T-helper 2 cell treated with Interferon-gamma antibody and Interleukin-4, amounts not matched to agents 100 ng/mL and 5 ng/mL, for 36 hours (primary cell): ENCODE data around the gene ARL4A. TPM values are rescaled to one million over a fixed set of nuclear protein-coding genes. Genes with fewer than 3 reads are reported as not detected.
"Not testable (repeated sequence)": the region's sequence is repeated elsewhere in the genome, so short reads cannot be mapped to it uniquely, and the experiment has no call there.

Source experiments
- intact Hi-C: fragments of 100-400 bp; cut with micrococcal nuclease; formaldehyde crosslinking; loops from one replicate; pipeline ENCODE4 v1.15.1; 2023
- total RNA-seq: library from RNA; stranded (reverse); gene quantifications from 2 replicates; pipeline ENCODE4 v1.2.3, GENCODE V29; 2022

ARL4A gene, protein sequence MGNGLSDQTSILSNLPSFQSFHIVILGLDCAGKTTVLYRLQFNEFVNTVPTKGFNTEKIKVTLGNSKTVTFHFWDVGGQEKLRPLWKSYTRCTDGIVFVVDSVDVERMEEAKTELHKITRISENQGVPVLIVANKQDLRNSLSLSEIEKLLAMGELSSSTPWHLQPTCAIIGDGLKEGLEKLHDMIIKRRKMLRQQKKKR
- 18.7 and 19.8 TPM in 2 replicates for total RNA-seq

- intact Hi-C loops, result loop anchor here (1.0 to 10.0 kb wide), 9 partner anchors 44 to 488 kb away; partner anchors contain the start of genes TMEM106B and VWDE
Measured at GRCh38 chr7:12686891-12687717, at the start of gene ARL4A. TSS of gene ARL4A (plus strand) at chr7:12687633. CDS start at chr7:12688255, 622 bp downstream.

GRCh38 chr7:12637819-12638592, 49.4 kb upstream of the ARL4A start:
- intact Hi-C loops, result loop anchor here (2.0 to 5.0 kb wide), 3 partner anchors 37 to 1821 kb away; partner anchors contain the start of gene ARL4A

DNA sequence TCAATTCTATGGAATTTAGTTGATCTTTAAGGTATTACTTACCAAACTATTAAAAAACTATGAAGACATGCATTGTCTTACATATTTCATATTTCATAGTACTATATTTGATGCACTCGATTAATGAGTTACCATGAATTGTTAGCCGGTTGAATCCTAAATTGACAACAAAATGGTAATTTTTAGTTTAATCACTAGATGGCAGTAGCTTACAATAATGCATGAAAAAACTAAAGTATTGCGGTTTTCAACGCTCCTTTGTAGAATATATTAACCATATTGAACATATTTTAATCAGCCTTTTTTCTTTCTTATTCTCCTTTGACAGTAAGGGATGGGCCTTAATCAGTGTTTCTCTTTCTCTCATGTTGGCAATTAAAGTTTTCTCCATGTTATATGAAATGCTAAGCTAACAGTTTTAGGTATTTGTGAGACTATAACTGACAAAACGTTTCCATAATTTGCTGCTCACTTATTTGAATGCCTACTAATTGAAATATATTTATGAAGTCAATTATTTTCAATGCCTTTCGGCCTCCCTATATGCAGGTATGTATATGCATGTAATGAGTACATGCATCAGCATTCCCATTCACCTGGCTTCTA, 48.5 kb upstream of the ARL4A start:
- intact Hi-C loops, result loop anchor here (1.0 to 5.0 kb wide), 4 partner anchors 36 to 1820 kb away; partner anchors contain the start of gene ARL4A

GRCh38 chr7:12640299-12641096, 46.9 kb upstream of the ARL4A start:
- intact Hi-C loops, result no loop called here

DNA sequence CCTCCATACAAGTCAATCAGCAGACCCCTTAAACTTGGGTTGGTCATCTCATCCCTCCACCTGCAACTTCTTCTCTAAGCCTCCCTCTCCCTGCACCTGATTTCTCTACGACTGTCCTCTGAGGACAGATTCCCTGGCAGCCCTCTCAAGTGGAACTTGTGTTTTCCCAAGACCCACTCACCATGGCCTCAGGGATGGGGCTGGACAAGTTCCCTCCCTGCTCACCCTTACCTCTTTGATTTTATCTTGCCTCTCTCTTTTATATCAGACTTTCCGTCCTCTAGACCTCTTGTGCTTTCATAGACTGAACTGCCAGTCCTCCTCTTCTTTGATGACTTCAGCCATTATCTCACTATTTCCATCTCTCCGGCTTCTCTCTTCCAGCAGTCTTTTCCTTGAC, 46.2 kb upstream of the ARL4A start:
- intact Hi-C loops, result no loop called here

GRCh38 chr7:12642508-12642907, 44.9 kb upstream of the ARL4A start:
- intact Hi-C loops, result no loop called here

GRCh38 chr7:12643001-12643643, 44.3 kb upstream of the ARL4A start:
- intact Hi-C loops, result no loop called here

DNA sequence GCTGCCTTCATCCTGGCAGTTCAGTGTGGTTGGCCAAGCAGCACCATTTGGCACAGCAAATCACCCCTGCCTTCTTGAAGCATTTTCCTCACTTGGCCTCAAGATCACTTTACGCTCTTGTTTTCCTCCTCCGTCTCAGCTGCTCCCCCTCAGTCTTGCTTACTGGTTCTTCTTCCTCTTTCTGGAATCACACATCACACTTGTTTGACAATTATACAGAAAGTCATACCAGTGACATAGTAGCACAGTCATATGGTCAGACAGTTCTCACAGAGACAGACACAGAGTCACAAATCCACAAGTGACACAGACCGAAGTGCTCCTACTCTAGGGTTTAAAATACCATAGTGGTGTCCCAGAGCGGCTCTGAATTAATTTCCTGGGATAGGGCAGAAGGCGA, 43.8 kb upstream of the ARL4A start:
- intact Hi-C loops, result no loop called here

- intact Hi-C loops, result not testable (repeated sequence)
Measured at GRCh38 chr7:12645212-12645611, 42.2 kb upstream of the ARL4A start.

GRCh38 chr7:12646139-12646538, 41.3 kb upstream of the ARL4A start:
- intact Hi-C loops, result no loop called here

- intact Hi-C loops, result no loop called here
Measured at GRCh38 chr7:12647364-12648219, 39.8 kb upstream of the ARL4A start.

GRCh38 chr7:12648704-12649261, 38.6 kb upstream of the ARL4A start:
- intact Hi-C loops, result no loop called here

DNA sequence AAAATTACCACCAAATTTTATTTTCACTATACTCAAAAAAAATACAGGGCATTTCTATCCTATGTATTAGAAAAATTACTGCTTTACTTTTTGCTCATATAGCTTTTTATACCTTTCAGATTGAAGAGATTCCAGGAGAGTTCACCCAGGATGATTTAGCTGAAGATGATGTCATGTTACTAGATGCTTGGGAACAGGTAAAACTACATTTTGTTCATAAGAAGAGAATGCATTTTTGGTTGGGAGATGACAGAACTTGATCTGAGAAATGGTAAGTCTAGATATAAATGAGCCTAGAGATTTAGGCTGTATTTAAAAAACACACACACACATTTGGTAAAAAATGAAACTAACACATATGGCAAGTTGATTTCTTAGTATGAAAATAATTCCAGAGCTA, 38.1 kb upstream of the ARL4A start:
- intact Hi-C loops, result no loop called here

DNA sequence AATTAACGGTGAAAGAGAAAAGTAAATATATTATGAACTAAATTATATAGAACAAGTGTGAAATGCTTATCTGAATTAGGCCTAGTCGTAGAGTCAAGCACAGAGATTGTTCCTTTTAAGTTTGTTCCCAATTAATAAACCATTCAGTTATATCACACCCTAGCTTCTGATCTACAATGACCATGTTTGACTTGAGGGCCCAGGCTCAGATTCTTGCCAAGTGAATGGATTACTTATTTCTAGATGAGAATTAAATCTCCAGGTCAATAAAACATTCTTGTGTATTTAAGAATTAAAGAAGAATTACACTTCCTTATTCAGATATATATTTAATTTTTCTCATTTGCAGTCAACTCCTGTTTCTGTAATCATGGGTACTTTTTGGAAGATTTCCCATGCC, 37.4 kb upstream of the ARL4A start:
- intact Hi-C loops, result no loop called here

- intact Hi-C loops, result no loop called here
Measured at GRCh38 chr7:12653110-12653509, 34.3 kb upstream of the ARL4A start.

GRCh38 chr7:12653518-12653917, 33.9 kb upstream of the ARL4A start:
- intact Hi-C loops, result no loop called here

DNA sequence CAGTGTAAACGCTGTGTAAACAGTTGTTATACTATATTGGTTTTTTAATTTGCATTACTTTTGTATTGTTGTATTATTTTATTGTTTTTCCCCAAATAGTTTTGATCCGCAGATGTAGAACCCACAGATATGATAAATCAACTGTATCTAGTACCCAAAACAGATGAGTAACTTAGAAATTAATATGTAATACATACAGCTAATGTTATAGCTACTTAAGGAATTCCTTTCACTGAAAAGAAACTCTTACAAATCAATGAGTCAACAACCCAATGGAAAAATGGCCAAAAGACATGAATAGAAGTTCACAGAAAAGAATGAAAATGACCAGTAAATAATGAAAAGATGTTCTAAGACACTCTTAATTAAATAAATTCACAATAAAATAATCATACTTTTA, 32.3 kb upstream of the ARL4A start:
- intact Hi-C loops, result no loop called here

DNA sequence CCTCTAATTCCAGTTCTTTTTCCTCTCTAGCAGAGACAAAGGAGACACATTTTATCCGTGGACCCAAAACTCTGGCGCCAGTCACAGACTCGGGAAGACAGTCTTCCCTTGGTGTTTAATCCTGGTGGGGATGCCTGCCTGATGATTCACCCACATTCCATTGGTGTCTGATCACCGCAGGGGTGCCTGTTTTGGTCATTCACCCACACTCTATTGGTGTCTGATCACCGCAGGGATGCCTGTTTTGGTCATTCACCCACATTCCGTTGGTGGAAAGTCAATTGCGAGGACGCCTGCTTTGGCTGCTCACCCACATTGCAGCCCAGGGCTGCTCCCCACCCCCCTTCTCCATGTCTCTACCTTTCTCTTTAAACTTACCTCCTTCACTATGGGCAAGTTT, 27.0 kb upstream of the ARL4A start:
- intact Hi-C loops, result not testable (repeated sequence)

DNA sequence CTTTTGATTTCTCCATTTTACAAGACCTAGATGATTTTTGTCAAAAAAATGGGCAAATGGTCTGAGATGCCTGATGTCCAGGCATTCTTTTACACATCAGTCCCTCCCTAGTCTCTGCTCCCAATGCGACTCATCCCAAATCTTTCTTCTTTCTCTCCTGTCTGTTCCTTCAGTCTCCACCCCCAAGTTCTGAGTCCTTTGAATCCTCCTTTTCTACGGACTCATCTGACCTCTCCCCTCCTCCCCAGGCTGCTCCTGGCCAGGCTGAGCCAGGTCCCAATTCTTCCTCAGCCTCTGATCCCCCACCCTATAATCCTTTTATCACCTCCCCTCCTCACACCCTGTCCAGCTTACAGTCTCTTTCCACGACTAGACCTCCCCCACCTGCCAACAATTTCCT, 26.4 kb upstream of the ARL4A start:
- intact Hi-C loops, result not testable (repeated sequence)
